HEK293 (cell line): ENCODE results near the gene TENT4A.

Experiments used
- CTCF ChIA-PET: fragments of 350-600 bp; formaldehyde crosslinking; extraction: SDS; loops from one replicate; lab custom pipeline; 2021; ENCODE audit warnings: antibody characterized with exemption; lab: Yijun Ruan, JAX
- POLR2A ChIA-PET: fragments of 300-600 bp; formaldehyde crosslinking; extraction: SDS; loops from one replicate; lab custom pipeline; 2020; ENCODE audit warnings: antibody characterized with exemption, inconsistent platforms; lab: Yijun Ruan, JAX
- H3K27ac ChIP-seq: fragments of 200-500 bp; sonication (Bioruptor generic); 2 replicates; pipeline ENCODE4 v1.5.1; 2014; ENCODE audit warnings: low read depth, low read length, control low read depth, inconsistent platforms; ENCODE audit errors: extremely low read depth
- H3K36me3 ChIP-seq, 2 experiments: fragments of 200-500 bp in 1 of 2; sonication (Bioruptor generic) in 1 of 2; 1 replicate in 1 of 2; 2 replicates in 1 of 2; pipeline ENCODE4 v1.5.1; 2014 to 2017; ENCODE audit warnings: inconsistent platforms in 2 of 2, low read length in 2 of 2; ENCODE audit not compliant: control insufficient read depth in 2 of 2, insufficient read depth in 1 of 2
- H3K4me1 ChIP-seq: fragments of 200-500 bp; sonication (Bioruptor generic); 2 replicates; pipeline ENCODE4 v1.5.1; 2014; ENCODE audit warnings: mild to moderate bottlenecking, low read length, inconsistent platforms; ENCODE audit not compliant: control insufficient read depth, insufficient read depth
- H3K4me3 ChIP-seq: 2 replicates; pipeline ENCODE4 v1.5.1; 2011; ENCODE audit warnings: low read depth, mild to moderate bottlenecking, control low read depth, low read length, moderate library complexity
- H3K9me3 ChIP-seq: fragments of 200-500 bp; sonication (Bioruptor generic); 2 replicates; pipeline ENCODE4 v1.5.1; 2014; ENCODE audit warnings: low read depth, low read length, inconsistent platforms; ENCODE audit not compliant: control insufficient read depth, insufficient read depth
- BCL11B ChIP-seq: fragments of 450-650 bp; formaldehyde crosslinking; IDR thresholded peaks from 2 replicates; pipeline ENCODE4 v1.5.1; 2016; ENCODE audit warnings: low read depth, missing biosample characterization, missing genetic modification characterization
- EGR2 ChIP-seq: fragments of 450-650 bp; formaldehyde crosslinking; IDR thresholded peaks from 2 replicates; pipeline ENCODE4 v1.5.1; 2016; ENCODE audit warnings: low read depth, missing biosample characterization, missing genetic modification characterization
- HOXD13 ChIP-seq: sonication (generic); formaldehyde crosslinking; IDR thresholded peaks from 2 replicates; pipeline ENCODE4 v1.8.0; 2022; ENCODE audit warnings: missing genetic modification reagents, borderline replicate concordance
- OSR2 ChIP-seq: fragments of 450-650 bp; formaldehyde crosslinking; IDR thresholded peaks from 2 replicates; pipeline ENCODE4 v1.5.1; 2016; ENCODE audit warnings: missing biosample characterization, missing genetic modification characterization
- SCRT1 ChIP-seq: fragments of 450-650 bp; formaldehyde crosslinking; IDR thresholded peaks from 2 replicates; pipeline ENCODE4 v1.5.1; 2016; ENCODE audit warnings: missing biosample characterization, missing genetic modification characterization, borderline replicate concordance
- SETDB1 ChIP-seq: IDR thresholded peaks from one replicate; pipeline ENCODE4 v1.6.1; 2017; ENCODE audit warnings: mild to moderate bottlenecking, low read length, moderate library complexity, mixed read lengths; ENCODE audit not compliant: insufficient read length
- ZBTB1 ChIP-seq: fragments of 450-650 bp; formaldehyde crosslinking; IDR thresholded peaks from 2 replicates; pipeline ENCODE4 v1.5.1; 2016; ENCODE audit warnings: missing biosample characterization, missing genetic modification characterization
- ZBTB21 ChIP-seq: fragments of 450-650 bp; formaldehyde crosslinking; IDR thresholded peaks from 2 replicates; pipeline ENCODE4 v1.5.1; 2017; ENCODE audit warnings: missing biosample characterization, missing genetic modification characterization
- ZNF157 ChIP-seq: fragments of 450-650 bp; formaldehyde crosslinking; IDR thresholded peaks from 2 replicates; pipeline ENCODE4 v1.5.1; 2016; ENCODE audit warnings: missing biosample characterization, missing genetic modification characterization
- ZNF302 ChIP-seq: fragments of 450-650 bp; formaldehyde crosslinking; IDR thresholded peaks from 2 replicates; pipeline ENCODE4 v1.5.1; 2016; ENCODE audit warnings: missing biosample characterization, missing genetic modification characterization, low read depth
- ZNF354C ChIP-seq: fragments of 450-650 bp; formaldehyde crosslinking; IDR thresholded peaks from 2 replicates; pipeline ENCODE4 v1.5.1; 2016; ENCODE audit warnings: missing biosample characterization, missing genetic modification characterization, low read depth, borderline replicate concordance
- ZNF37A ChIP-seq: fragments of 450-650 bp; IDR thresholded peaks from 2 replicates; pipeline ENCODE4 v1.5.1; 2018; ENCODE audit warnings: missing biosample characterization, missing genetic modification characterization
- ZNF426 ChIP-seq: fragments of 450-650 bp; formaldehyde crosslinking; IDR thresholded peaks from 2 replicates; pipeline ENCODE4 v1.5.1; 2017; ENCODE audit warnings: missing biosample characterization, missing genetic modification characterization, mild to moderate bottlenecking, inconsistent platforms, moderate library complexity
- ZNF501 ChIP-seq: fragments of 450-650 bp; formaldehyde crosslinking; IDR thresholded peaks from 2 replicates; pipeline ENCODE4 v1.5.1; 2016; ENCODE audit warnings: missing biosample characterization, missing genetic modification characterization
- ZNF510 ChIP-seq: fragments of 450-650 bp; formaldehyde crosslinking; IDR thresholded peaks from 2 replicates; pipeline ENCODE4 v1.5.1; 2018; ENCODE audit warnings: mild to moderate bottlenecking, missing genetic modification characterization, missing biosample characterization; ENCODE audit not compliant: insufficient replicate concordance
- ZNF654 ChIP-seq: fragments of 450-650 bp; formaldehyde crosslinking; IDR thresholded peaks from 2 replicates; pipeline ENCODE4 v1.5.1; 2016; ENCODE audit warnings: low read depth, missing biosample characterization, missing genetic modification characterization
- ZNF76 ChIP-seq: fragments of 450-650 bp; formaldehyde crosslinking; IDR thresholded peaks from 2 replicates; pipeline ENCODE4; 2016; ENCODE audit warnings: low read depth, missing biosample characterization, missing genetic modification characterization, borderline replicate concordance
- ZNF843 ChIP-seq: fragments of 450-650 bp; formaldehyde crosslinking; IDR thresholded peaks from 2 replicates; pipeline ENCODE4 v1.5.1; 2016; ENCODE audit warnings: missing biosample characterization, missing genetic modification characterization
- TF ChIP-seq, protein P1 (sequence below): fragments of 450-650 bp; formaldehyde crosslinking; IDR thresholded peaks from 2 replicates; pipeline ENCODE4 v1.5.1; 2017; ENCODE audit warnings: missing biosample characterization, missing genetic modification characterization
- TF ChIP-seq, protein P2 (sequence below): fragments of 450-650 bp; formaldehyde crosslinking; IDR thresholded peaks from 2 replicates; pipeline ENCODE4 v1.5.1; 2016; ENCODE audit warnings: missing biosample characterization, missing genetic modification characterization
- TF ChIP-seq, protein P3 (sequence below): fragments of 450-650 bp; formaldehyde crosslinking; IDR thresholded peaks from 2 replicates; pipeline ENCODE4 v1.5.1; 2016; ENCODE audit warnings: missing biosample characterization, missing genetic modification characterization

TENT4A gene

GRCh38 chr5:6759983-6760382 is 46.8 kb downstream of the TENT4A start:
- CTCF ChIA-PET, result interaction anchor here (1.0 to 1.8 kb wide), 4 partner anchors 10 to 17 kb away, joined by 3 to 5 read pairs (median 3); no protein-coding TSS in a partner anchor
- Histone ChIP-seq H3K4me1 (no peaks in the 10 kb centered on the region), H3K36me3 (peaks cover 18 to 44% of the 10 kb centered on the region in 2 experiments), H3K9me3 (no peaks in the 10 kb centered on the region), H3K27ac (no peak overlapping the region), H3K4me3 (no peak overlapping the region)
- POLR2A ChIA-PET, result interaction anchor here (0.8 kb wide), 1 partner anchor 47 kb away, joined by 3 read pairs; no protein-coding TSS in a partner anchor
- no peak for TF ChIP-seq OSR2 (tag by site-specific recombination)
- TF ChIP-seq ZNF501, result no peak
- no peak for TF ChIP-seq BCL11B
- no peak for TF ChIP-seq ZNF76
- no peak for TF ChIP-seq EGR2 (tag by site-specific recombination)
- no peak for TF ChIP-seq HOXD13 (CRISPR knock-in tag)
- TF ChIP-seq ZNF302 (tag by site-specific recombination), result no peak
- no peak for TF ChIP-seq ZNF426 (tag by site-specific recombination)
- no peak for TF ChIP-seq ZBTB1 (tag by site-specific recombination)
- TF ChIP-seq, protein P1, sequence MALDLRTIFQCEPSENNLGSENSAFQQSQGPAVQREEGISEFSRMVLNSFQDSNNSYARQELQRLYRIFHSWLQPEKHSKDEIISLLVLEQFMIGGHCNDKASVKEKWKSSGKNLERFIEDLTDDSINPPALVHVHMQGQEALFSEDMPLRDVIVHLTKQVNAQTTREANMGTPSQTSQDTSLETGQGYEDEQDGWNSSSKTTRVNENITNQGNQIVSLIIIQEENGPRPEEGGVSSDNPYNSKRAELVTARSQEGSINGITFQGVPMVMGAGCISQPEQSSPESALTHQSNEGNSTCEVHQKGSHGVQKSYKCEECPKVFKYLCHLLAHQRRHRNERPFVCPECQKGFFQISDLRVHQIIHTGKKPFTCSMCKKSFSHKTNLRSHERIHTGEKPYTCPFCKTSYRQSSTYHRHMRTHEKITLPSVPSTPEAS, result no peak

- ChIA-PET POLR2A (no interaction called here), CTCF (interaction anchor here (1.3 to 2.3 kb wide), 2 partner anchors 15 to 18 kb away, joined by 3 to 6 read pairs; no protein-coding TSS in a partner anchor)
- TF ChIP-seq ZNF37A (no peak), SCRT1 (no peak)
Measured at GRCh38 chr5:6760686-6761085, 47.5 kb downstream of the TENT4A start.

DNA sequence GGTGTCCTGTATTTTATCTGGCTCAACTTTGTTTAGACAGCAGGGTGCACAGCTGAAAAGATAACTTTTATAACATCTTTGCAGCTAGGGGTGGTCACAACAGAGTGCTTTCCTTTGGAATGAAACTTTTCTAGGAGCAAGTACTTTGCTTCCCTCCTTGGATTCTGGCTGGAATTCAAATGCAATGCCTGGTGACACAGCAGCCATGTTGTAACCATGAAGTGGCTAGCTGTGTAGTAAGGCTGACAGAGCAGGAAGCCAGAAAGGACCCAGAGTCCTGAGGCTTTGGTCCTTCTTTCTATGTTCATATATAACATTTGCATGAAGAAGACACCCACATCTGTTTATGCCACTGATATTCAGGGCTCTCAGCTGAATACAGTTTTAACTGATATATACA is 48.1 kb downstream of the TENT4A start:
- no peaks in the 10 kb centered on the region for H3K4me1 ChIP-seq
- CTCF ChIA-PET, result interaction anchor here (0.6 to 2.3 kb wide), 3 partner anchors 16 to 1095 kb away, joined by 3 to 6 read pairs (median 4); no protein-coding TSS in a partner anchor
- H3K36me3 ChIP-seq, result peaks cover 8 to 30% of the 10 kb centered on the region in 2 experiments; a peak in 2 of 3 replicates
- POLR2A ChIA-PET, result no interaction called here
- H3K9me3 ChIP-seq, result no peaks in the 10 kb centered on the region
- H3K4me3 ChIP-seq, result no peak overlapping the region
- H3K27ac ChIP-seq, result no peak overlapping the region
- TF ChIP-seq ZNF354C (tag by site-specific recombination), result no peak
- TF ChIP-seq ZNF76, result no peak
- TF ChIP-seq ZBTB21 (tag by site-specific recombination), result no peak
- TF ChIP-seq, protein P2, sequence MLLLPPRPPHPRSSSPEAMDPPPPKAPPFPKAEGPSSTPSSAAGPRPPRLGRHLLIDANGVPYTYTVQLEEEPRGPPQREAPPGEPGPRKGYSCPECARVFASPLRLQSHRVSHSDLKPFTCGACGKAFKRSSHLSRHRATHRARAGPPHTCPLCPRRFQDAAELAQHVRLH, result peak; percentile 72; the same call in 1 of the 2 replicates
- TF ChIP-seq ZNF510 (tag by site-specific recombination), result no peak
- TF ChIP-seq ZNF843 (tag by site-specific recombination), result no peak
- TF ChIP-seq, protein P3, sequence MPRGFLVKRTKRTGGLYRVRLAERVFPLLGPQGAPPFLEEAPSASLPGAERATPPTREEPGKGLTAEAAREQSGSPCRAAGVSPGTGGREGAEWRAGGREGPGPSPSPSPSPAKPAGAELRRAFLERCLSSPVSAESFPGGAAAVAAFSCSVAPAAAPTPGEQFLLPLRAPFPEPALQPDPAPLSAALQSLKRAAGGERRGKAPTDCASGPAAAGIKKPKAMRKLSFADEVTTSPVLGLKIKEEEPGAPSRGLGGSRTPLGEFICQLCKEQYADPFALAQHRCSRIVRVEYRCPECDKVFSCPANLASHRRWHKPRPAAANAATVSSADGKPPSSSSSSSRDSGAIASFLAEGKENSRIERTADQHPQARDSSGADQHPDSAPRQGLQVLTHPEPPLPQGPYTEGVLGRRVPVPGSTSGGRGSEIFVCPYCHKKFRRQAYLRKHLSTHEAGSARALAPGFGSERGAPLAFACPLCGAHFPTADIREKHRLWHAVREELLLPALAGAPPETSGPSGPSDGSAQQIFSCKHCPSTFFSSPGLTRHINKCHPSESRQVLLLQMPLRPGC (tag by site-specific recombination), result no peak
- peak; percentile 40 for TF ChIP-seq SETDB1
- no peak for TF ChIP-seq ZNF654
- no peak for TF ChIP-seq ZNF157

More at GRCh38 chr5:6760686-6761085, 47.5 kb downstream of the TENT4A start:
- Histone ChIP-seq H3K4me1 (no peaks in the 10 kb centered on the region), H3K4me3 (no peak overlapping the region), H3K36me3 (peaks cover 11 to 37% of the 10 kb centered on the region in 2 experiments), H3K9me3 (no peaks in the 10 kb centered on the region), H3K27ac (no peak overlapping the region)
